B cell (primary cell): ENCODE results near the gene MRPS18C. TPM values are rescaled to one million over a fixed set of nuclear protein-coding genes. Genes with fewer than 3 reads are reported as not detected.

Experiments
- ATAC-seq: fragments of 200-7000 bp; cut with Tn5 transposase; one replicate; pipeline ENCODE4 v1.10.0; 2021; ENCODE audit warnings: low read depth, mild to moderate bottlenecking, moderate number of reproducible peaks, moderate library complexity
- CTCF ChIA-PET: fragments of 350-600 bp; sonication (Branson Sonifier 250); formaldehyde crosslinking; loops from one replicate; lab custom pipeline; 2021; ENCODE audit warnings: antibody characterized with exemption, inconsistent platforms; lab: Charles Lee
- POLR2A ChIA-PET: fragments of 350-600 bp; sonication (Branson Sonifier 250); formaldehyde crosslinking; loops from one replicate; lab custom pipeline; 2021; ENCODE audit warnings: antibody characterized with exemption; lab: Charles Lee
- DNase-seq: peaks from one replicate; pipeline ENCODE4 v3.0.0; 2013
- H2AFZ ChIP-seq: 2 replicates; pipeline ENCODE4 v1.6.1; 2012; ENCODE audit warnings: mild to moderate bottlenecking, low read depth, low read length; ENCODE audit not compliant: insufficient read depth, poor library complexity, severe bottlenecking
- H3K27ac ChIP-seq, 2 donors: 1 replicate in 1 of 2; 2 replicates in 1 of 2; pipeline ENCODE4 v1.5.1; 2012 to 2013; ENCODE audit warnings: low read length in 2 of 2, mild to moderate bottlenecking in 2 of 2, moderate library complexity in 1 of 2
- H3K27me3 ChIP-seq, 4 experiments: fragments of 200-600 bp in 1 of 4; sonication (generic) in 1 of 4; replicated peaks in 1 of 4; 1 replicate in 2 of 4; 2 replicates in 2 of 4; pipeline versions ENCODE4 v1.6.1 to v1.7.0; 2013 to 2016; ENCODE audit warnings: low read length in 3 of 4, mild to moderate bottlenecking in 2 of 4, mixed read lengths in 1 of 4, moderate library complexity in 1 of 4; ENCODE audit not compliant: insufficient read depth in 4 of 4, control insufficient read depth in 3 of 4; ENCODE audit errors: control extremely low read depth in 1 of 4
- H3K36me3 ChIP-seq, 2 experiments: replicated peaks in 1 of 2; 1 replicate in 1 of 2; 2 replicates in 1 of 2; pipeline versions ENCODE4 v1.6.1 to v1.7.1; 2013; ENCODE audit warnings: low read length in 1 of 2; ENCODE audit not compliant: insufficient read depth in 2 of 2, control insufficient read depth in 1 of 2; ENCODE audit errors: control extremely low read depth in 1 of 2, extremely low read depth in 1 of 2
- H3K4me1 ChIP-seq, 2 donors: fragments of 200-600 bp in 1 of 2; sonication (generic) in 1 of 2; 1 replicate in 1 of 2; 2 replicates in 1 of 2; pipeline versions ENCODE4 v1.5.1 to v1.6.1; 2013 to 2017; ENCODE audit warnings: low read length in 2 of 2; ENCODE audit not compliant: control insufficient read depth in 2 of 2, insufficient read depth in 2 of 2
- H3K4me2 ChIP-seq: replicated peaks from 2 replicates; pipeline ENCODE3; 2012; ENCODE audit warnings: mild to moderate bottlenecking, low read depth, low read length; ENCODE audit not compliant: poor library complexity, severe bottlenecking
- H3K4me3 ChIP-seq, 5 experiments: fragments of 200-600 bp in 1 of 5; sonication (generic) in 1 of 5; 1 replicate in 3 of 5; 2 replicates in 2 of 5; pipeline versions ENCODE4 v1.5.1 to v1.7.0; 2011 to 2016; ENCODE audit warnings: low read length in 4 of 5, mild to moderate bottlenecking in 4 of 5, low read depth in 2 of 5, control low read depth in 1 of 5, moderate library complexity in 1 of 5; ENCODE audit not compliant: insufficient read depth in 1 of 5; ENCODE audit errors: control extremely low read depth in 1 of 5, extremely low read depth in 1 of 5
- H3K79me2 ChIP-seq: fragments of 200-600 bp; sonication (generic); one replicate; pipeline ENCODE4 v1.6.0; 2016; ENCODE audit warnings: low read length; ENCODE audit not compliant: control insufficient read depth, insufficient read depth
- H3K9ac ChIP-seq: fragments of 200-600 bp; sonication (generic); 2 replicates; pipeline ENCODE4 v1.6.1; 2017; ENCODE audit warnings: mild to moderate bottlenecking, low read length, moderate library complexity
- H3K9me3 ChIP-seq, 3 donors: one replicate each; pipeline versions ENCODE4 v1.6.1 to v1.7.1; 2013; ENCODE audit warnings: low read length in 2 of 3; ENCODE audit not compliant: control insufficient read depth in 2 of 3, insufficient read depth in 1 of 3; ENCODE audit errors: control extremely low read depth in 1 of 3
- H4K20me1 ChIP-seq: 2 replicates; pipeline ENCODE4 v1.6.0; 2012; ENCODE audit warnings: mild to moderate bottlenecking, low read length; ENCODE audit not compliant: insufficient read depth, control insufficient read depth, poor library complexity, severe bottlenecking
- H3K27ac Mint-ChIP-seq: one replicate; pipeline ENCODE4 v1.8.0; 2021; ENCODE audit warnings: mixed read lengths
- H3K27me3 Mint-ChIP-seq: one replicate; pipeline ENCODE4 v1.8.0; 2021; ENCODE audit warnings: mixed read lengths
- H3K4me1 Mint-ChIP-seq: one replicate; pipeline ENCODE4 v1.8.0; 2021; ENCODE audit warnings: mixed read lengths
- H3K4me3 Mint-ChIP-seq: one replicate; pipeline ENCODE4 v1.8.0; 2021; ENCODE audit warnings: mixed read lengths
- H3K9me3 Mint-ChIP-seq: one replicate; pipeline ENCODE4 v1.8.0; 2022; ENCODE audit warnings: mixed read lengths; ENCODE audit not compliant: insufficient read depth
- EZH2 ChIP-seq: IDR thresholded peaks from 2 replicates; pipeline ENCODE4 v1.6.1; 2012; ENCODE audit warnings: borderline replicate concordance, low read depth, mild to moderate bottlenecking, moderate library complexity, low read length; ENCODE audit not compliant: insufficient read depth, poor library complexity, severe bottlenecking
- WGBS: methylation state at CpG from one replicate; pipeline ENCODE4 v1.1.5; 2013; ENCODE audit warnings: missing lambda C conversion rate; ENCODE audit not compliant: insufficient coverage; 5-methylcytosine and 5-hydroxymethylcytosine counted together
- intact Hi-C: fragments of 100-400 bp; cut with micrococcal nuclease; formaldehyde crosslinking; loops from one replicate; pipeline ENCODE4 v1.10.0; 2022
- polyA plus RNA-seq: library from polyadenylated mRNA; depleted of rRNA; stranded (reverse); fragments of >200 nt; gene quantifications from 2 replicates; pipeline ENCODE4 v1.2.3, GENCODE V29; 2012
- total RNA-seq, 2 donors: library from RNA; stranded (reverse); fragments of 120-200 nt in 1 of 2; gene quantifications; 1 replicate in 1 of 2; 2 replicates in 1 of 2; pipeline versions ENCODE4 v1.2.3 to v1.2.4, GENCODE V29; 2013 to 2022
- TF ChIP-seq, protein P1 (sequence below): fragments of 200-600 bp; IDR thresholded peaks from one replicate; pipeline ENCODE4 v1.8.0; 2022; ENCODE audit warnings: antibody characterized with exemption, mild to moderate bottlenecking

MRPS18C gene
- total and polyA plus RNA-seq, 2 donors (not counting 1 experiment from before 2014, with no cell fraction given): 14.0 to 44.0 TPM

DNA sequence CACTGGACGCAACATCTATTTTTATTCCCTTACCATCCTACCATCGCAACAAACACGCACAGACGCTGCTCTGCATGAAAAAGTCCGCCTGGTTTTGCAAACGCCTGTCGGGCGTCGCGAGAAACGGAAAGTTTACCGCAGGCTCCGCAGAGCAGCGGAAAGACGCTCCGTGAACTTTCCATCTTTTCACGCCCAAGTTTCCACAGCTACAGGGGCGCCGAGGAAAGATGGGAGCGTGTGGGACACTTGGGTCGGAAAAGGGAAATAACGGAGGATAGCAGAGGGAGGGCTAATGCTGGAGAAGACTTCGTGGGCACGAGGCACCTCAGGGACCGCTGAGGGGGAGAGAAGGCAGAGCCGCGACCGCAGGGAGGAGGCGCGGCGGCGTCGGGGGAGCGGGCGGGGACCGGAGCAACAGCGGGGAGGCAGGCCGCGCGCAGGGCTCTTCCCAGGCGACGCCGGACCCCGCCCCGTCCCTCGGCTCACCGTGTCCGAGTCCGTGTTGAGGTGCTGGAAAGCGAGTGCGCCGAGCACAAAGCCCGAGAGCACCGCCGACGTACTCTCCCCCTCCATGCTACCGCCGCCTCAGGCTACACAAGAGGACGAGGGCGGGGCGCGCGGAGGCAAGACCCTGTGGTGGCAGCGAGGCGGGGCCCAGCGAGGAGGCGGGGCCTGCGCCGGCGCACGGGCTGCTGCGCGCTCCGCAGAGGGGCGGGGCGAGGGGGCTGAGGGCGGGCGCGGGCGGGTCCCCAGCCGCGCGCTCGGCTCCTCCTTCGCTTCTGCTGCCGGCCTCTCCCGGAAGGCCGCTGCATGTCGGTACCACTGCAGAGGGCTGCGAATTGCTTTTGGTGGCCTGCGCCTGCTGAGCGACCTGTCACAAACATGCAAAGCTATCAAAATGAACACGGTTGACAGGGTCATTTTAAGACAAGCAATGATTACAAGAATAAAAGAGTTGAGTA lies 28.9 kb downstream of the MRPS18C start, which contains the start of gene ABRAXAS1:
Gene ABRAXAS1, minus strand, starts transcription at position 601 of the 962 bp plus-strand sequence. Its CDS starts 28 bp downstream, at position 573.
- peak within 1 kb of the TSS; percentile 60 to 70 for H3K27ac ChIP-seq
- WGBS: under 1% methylated on average over 86 of the region's 93 CpGs
- DNase-seq (peak; percentile 97), ATAC-seq (peak; percentile 97)
- Mint-ChIP-seq H3K4me1 (peaks cover 21% of the 10 kb centered on the region), H3K27me3 (no peaks in the 10 kb centered on the region), H3K4me3 (peak within 1 kb of the TSS; percentile 99), H3K9me3 (no peaks in the 10 kb centered on the region), H3K27ac (peak within 1 kb of the TSS; percentile 95)
- no peaks in the 10 kb centered on the region for H4K20me1 ChIP-seq
- H3K79me2 ChIP-seq: peaks cover 7% of the 10 kb centered on the region
- peaks cover 10 to 17% of the 10 kb centered on the region in 2 donors for H3K4me1 ChIP-seq
- H3K27me3 ChIP-seq: no peaks in the 10 kb centered on the region
- peak within 1 kb of the TSS; percentile 74 for H3K9ac ChIP-seq
- H3K36me3 ChIP-seq: no peaks in the 10 kb centered on the region
- H3K4me3 ChIP-seq: peak within 1 kb of the TSS; percentile 71 to 87 (median 77)
- intact Hi-C loops: loop anchor here (1.0 to 10.0 kb wide), 7 partner anchors 28 to 1202 kb away; partner anchors contain the start of genes HNRNPD, LIN54, MRPS18C and SEC31A
- CTCF ChIA-PET: interaction anchor here (0.6 to 1.6 kb wide), 4 partner anchors 27 to 155 kb away, joined by 3 to 7 read pairs (median 4); no protein-coding TSS in a partner anchor
- peak within 1 kb of the TSS; percentile 93 for H2AFZ ChIP-seq
- POLR2A ChIA-PET: interaction anchor here (0.5 to 1.3 kb wide), 4 partner anchors 29 to 67 kb away, joined by 3 to 4 read pairs (median 4); partner anchors contain the start of genes HELQ and MRPS18C
- TF ChIP-seq, protein P1, sequence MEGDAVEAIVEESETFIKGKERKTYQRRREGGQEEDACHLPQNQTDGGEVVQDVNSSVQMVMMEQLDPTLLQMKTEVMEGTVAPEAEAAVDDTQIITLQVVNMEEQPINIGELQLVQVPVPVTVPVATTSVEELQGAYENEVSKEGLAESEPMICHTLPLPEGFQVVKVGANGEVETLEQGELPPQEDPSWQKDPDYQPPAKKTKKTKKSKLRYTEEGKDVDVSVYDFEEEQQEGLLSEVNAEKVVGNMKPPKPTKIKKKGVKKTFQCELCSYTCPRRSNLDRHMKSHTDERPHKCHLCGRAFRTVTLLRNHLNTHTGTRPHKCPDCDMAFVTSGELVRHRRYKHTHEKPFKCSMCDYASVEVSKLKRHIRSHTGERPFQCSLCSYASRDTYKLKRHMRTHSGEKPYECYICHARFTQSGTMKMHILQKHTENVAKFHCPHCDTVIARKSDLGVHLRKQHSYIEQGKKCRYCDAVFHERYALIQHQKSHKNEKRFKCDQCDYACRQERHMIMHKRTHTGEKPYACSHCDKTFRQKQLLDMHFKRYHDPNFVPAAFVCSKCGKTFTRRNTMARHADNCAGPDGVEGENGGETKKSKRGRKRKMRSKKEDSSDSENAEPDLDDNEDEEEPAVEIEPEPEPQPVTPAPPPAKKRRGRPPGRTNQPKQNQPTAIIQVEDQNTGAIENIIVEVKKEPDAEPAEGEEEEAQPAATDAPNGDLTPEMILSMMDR: no peak
- TF ChIP-seq EZH2: no peak
- no peaks in the 10 kb centered on the region for H3K9me3 ChIP-seq
- H3K4me2 ChIP-seq: peak within 1 kb of the TSS; percentile 87
